Adipose tissue (tissue), 3 donors: ENCODE results near the gene PRSS27. TPM values are rescaled to one million over a fixed set of nuclear protein-coding genes. Genes with fewer than 3 reads are reported as not detected.
A peak's percentile ranks its signal among the peaks of the same experiment; 100 is the strongest.

Source experiments
- H3K27ac ChIP-seq: one replicate; pipeline ENCODE4 v1.5.1; 2013; ENCODE audit warnings: low read depth, low read length
- WGBS, 3 donors: extraction: QIAGEN DNeasy Blood & Tissue Kit; methylation state at CpG; one replicate each; pipeline ENCODE4 v1.1.7; 2013; 5-methylcytosine and 5-hydroxymethylcytosine counted together
- polyA plus RNA-seq, 3 donors: library from polyadenylated mRNA; stranded (reverse); fragments of 200-250 nt; gene quantifications; one replicate each; pipeline ENCODE4 v1.2.3, GENCODE V29; 2013
- donor health status: healthy with polysubstance abuse.
- donor health status: Bipolar disorder and iron deficiency.
- donor health status: healthy.

Gene PRSS27
- polyA plus RNA-seq, result 1 to 10 TPM in 2 of 3 donors, under 1 TPM in 1; 0.68 to 1.7 (median 1.3) TPM

GRCh38 chr16:2720064-2720457, at the start of gene PRSS27:
Gene PRSS27 (minus strand): TSS chr16:2720224. CDS start chr16:2720160, 64 bp downstream.
- H3K27ac ChIP-seq, result no peak within 1 kb of the TSS
- WGBS, 3 donors, result 82 to 88% (median 85%) methylated on average over 23 to 26 of the region's 26 CpGs

DNA sequence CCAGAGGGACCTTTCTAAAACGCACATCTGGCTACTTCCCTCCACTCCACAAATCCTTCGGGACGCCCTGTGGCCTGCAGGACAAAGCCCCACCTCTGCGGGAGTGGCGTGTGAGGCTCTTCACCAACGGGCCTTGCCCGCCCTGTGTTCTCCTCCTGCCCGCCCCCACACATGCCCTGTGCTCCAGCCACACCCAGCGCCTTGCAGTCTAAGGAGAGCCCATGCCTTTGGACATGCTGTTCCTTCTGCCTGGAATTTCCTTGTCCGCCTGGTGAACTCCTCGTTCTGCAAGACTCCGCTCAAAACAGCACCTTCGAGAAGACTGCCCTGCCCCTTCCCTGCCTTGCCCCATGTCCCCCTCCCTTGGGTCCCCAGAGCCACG, 49.6 kb upstream of the PRSS27 start:
- H3K27ac ChIP-seq, result no peak overlapping the region
- WGBS, 3 donors, result 62 to 76% (median 67%) methylated on average over 14 of the region's 14 CpGs

GRCh38 chr16:2769100-2769529, 49.1 kb upstream of the PRSS27 start:
- H3K27ac ChIP-seq, result no peak overlapping the region
- 76 to 80% (median 77%) methylated on average over 9 to 11 of the region's 11 CpGs for WGBS, 3 donors

GRCh38 chr16:2768403-2769089, 48.5 kb upstream of the PRSS27 start:
- WGBS, 3 donors, result 72 to 79% (median 77%) methylated on average over 16 to 17 of the region's 17 CpGs
- H3K27ac ChIP-seq, result no peak overlapping the region

GRCh38 chr16:2767891-2768290, 47.9 kb upstream of the PRSS27 start:
- 59 to 73% (median 64%) methylated on average over 14 of the region's 14 CpGs for WGBS, 3 donors
- H3K27ac ChIP-seq, result no peak overlapping the region

DNA sequence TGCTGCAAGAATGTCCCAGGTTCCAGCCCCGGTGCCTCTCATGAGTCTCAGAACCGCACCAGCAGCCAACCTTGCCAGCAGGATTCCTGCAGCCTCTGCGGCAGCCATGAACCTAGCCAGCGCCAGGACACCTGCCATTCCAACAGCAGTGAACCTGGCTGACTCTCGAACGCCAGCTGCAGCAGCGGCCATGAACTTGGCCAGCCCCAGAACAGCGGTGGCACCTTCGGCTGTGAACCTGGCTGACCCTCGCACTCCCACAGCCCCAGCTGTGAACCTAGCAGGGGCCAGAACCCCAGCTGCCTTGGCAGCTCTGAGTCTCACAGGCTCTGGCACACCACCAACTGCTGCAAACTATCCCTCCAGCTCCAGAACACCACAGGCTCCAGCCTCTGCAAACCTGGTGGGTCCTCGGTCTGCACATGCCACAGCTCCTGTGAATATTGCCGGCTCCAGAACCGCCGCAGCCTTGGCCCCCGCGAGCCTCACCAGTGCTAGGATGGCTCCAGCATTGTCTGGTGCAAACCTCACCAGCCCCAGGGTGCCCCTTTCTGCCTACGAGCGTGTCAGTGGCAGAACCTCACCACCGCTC, 47.2 kb upstream of the PRSS27 start:
- no peak overlapping the region for H3K27ac ChIP-seq
- 74 to 91% (median 90%) methylated on average over 19 of the region's 19 CpGs for WGBS, 3 donors

GRCh38 chr16:2766430-2767139, 46.6 kb upstream of the PRSS27 start:
- 95 to 97% (median 95%) methylated on average over 44 of the region's 44 CpGs for WGBS, 3 donors
- no peak overlapping the region for H3K27ac ChIP-seq

DNA sequence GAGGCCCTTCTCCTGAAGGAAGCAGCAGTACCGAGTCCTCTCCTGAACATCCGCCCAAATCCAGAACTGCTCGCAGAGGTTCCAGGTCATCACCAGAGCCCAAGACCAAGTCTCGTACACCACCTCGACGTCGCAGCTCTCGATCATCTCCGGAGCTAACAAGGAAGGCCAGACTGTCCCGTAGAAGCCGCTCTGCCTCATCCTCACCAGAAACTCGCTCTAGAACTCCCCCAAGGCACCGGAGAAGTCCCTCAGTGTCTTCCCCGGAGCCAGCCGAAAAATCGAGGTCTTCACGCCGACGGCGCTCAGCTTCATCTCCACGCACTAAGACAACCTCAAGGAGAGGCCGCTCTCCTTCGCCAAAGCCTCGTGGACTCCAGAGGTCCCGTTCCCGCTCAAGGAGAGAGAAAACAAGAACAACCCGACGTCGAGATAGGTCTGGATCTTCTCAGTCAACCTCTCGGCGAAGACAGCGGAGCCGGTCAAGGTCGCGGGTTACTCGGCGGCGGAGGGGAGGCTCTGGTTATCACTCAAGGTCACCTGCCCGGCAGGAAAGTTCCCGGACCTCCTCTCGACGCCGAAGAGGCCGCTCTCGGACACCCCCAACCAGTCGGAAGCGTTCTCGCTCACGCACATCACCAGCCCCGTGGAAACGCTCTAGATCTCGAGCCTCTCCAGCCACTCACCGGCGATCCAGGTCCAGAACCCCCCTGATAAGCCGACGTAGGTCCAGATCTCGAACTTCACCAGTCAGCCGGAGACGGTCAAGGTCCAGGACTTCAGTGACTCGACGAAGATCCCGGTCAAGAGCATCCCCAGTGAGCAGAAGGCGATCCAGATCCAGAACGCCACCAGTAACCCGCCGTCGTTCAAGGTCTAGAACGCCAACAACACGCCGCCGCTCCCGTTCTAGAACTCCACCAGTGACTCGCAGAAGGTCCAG, 45.7 kb upstream of the PRSS27 start:
- 95 to 98% (median 98%) methylated on average over 73 of the region's 73 CpGs for WGBS, 3 donors

DNA sequence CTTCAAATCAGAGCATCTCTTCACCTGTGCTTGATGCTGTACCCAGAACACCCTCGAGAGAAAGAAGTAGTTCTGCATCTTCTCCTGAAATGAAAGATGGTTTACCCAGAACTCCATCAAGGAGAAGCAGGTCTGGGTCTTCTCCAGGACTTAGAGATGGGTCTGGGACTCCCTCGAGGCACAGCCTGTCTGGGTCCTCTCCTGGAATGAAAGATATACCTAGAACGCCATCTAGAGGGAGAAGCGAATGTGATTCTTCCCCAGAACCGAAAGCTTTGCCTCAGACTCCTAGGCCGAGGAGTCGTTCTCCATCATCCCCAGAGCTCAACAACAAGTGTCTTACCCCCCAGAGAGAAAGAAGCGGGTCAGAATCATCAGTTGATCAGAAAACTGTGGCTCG, 44.7 kb upstream of the PRSS27 start:
- 87 to 98% (median 96%) methylated on average over 9 of the region's 9 CpGs for WGBS, 3 donors
- no peak overlapping the region for H3K27ac ChIP-seq

More for the DNA sequence above, 45.7 kb upstream of the PRSS27 start:
- H3K27ac ChIP-seq, result no peak overlapping the region

DNA sequence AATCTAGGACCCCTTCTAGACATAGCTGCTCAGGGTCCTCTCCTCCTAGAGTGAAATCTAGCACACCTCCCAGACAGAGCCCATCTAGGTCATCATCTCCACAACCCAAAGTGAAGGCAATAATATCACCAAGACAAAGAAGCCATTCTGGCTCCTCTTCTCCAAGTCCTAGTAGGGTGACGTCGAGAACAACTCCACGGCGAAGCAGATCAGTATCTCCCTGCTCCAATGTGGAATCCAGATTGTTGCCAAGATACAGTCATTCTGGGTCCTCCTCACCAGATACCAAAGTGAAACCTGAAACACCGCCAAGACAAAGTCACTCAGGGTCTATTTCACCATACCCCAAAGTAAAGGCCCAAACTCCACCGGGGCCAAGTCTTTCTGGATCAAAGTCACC, 43.1 kb upstream of the PRSS27 start:
- no peak overlapping the region for H3K27ac ChIP-seq
- 85 to 97% (median 92%) methylated on average over 6 of the region's 6 CpGs for WGBS, 3 donors

- 97 to 98% (median 98%) methylated on average over 13 of the region's 13 CpGs for WGBS, 3 donors
These were observed 42.7 kb upstream of the PRSS27 start for GRCh38 chr16:2762711-2763110.

GRCh38 chr16:2761886-2762583, 42.0 kb upstream of the PRSS27 start:
- 98 to 99% (median 98%) methylated on average over 42 of the region's 42 CpGs for WGBS, 3 donors
- no peak overlapping the region for H3K27ac ChIP-seq

More at GRCh38 chr16:2762711-2763110, 42.7 kb upstream of the PRSS27 start:
- no peak overlapping the region for H3K27ac ChIP-seq

DNA sequence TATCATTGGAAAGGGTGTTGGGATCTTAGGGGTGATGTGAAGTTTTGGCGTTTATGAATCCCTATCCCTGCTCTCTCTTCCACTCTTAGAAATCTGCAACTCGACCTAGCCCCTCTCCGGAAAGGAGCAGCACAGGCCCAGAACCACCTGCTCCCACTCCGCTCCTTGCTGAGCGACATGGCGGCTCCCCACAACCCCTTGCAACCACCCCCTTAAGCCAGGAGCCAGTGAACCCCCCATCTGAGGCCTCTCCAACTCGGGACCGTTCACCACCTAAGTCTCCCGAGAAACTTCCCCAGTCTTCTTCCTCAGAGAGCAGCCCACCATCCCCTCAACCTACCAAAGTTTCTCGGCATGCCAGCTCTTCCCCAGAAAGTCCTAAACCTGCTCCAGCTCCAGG, 41.4 kb upstream of the PRSS27 start:
- 93 to 99% (median 95%) methylated on average over 10 of the region's 10 CpGs for WGBS, 3 donors
- no peak overlapping the region for H3K27ac ChIP-seq

DNA sequence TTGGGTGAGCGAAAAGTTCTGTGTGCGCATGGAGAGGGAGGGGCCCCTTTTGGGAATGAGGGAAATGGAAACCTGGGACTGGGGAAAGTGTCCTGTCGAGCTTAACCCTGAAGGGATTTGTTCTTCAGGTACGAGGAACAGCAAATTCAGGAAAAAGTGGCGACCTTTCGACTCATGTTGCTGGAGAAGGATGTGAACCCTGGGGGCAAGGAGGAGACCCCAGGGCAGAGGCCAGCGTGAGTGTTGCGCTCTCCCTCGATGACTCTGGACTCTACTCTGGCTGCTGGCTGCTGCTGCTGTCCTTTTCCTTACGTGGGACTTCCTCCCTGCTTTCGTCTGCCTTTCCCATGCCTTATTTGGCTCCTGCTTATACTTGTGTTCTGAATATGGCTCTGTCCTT, 37.3 kb upstream of the PRSS27 start:
- peak overlapping the region; percentile 32 for H3K27ac ChIP-seq
- 72 to 82% (median 78%) methylated on average over 11 of the region's 11 CpGs for WGBS, 3 donors

DNA sequence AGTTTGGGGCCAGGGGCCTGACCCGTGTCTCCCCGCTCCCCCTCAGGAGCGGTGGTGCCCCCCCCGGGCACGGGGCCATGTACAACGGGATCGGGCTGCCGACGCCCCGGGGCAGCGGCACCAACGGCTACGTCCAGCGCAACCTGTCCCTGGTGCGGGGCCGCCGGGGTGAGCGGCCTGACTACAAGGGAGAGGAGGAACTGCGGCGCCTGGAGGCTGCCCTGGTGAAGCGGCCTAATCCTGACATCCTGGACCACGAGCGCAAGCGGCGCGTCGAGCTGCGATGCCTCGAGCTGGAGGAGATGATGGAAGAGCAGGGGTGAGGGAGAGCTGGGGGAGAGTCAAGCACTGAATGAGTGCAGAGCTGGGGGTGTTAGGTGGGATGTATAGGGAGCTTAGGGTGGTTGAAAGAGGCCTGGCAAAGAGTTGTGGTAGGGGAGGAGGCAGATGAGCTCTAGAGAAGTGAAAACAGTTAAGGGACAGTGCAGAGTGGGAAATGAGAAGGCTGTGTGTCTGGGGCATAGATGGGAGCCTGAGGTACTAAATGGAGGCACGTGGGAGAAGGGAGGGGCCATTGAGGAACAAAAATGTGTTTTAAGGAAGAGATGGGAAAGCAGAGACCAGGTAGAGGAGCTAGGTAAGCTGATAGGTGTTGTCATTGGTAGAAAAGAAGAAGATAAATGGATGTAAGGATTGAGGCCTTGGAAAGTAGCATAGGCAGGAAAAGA, 36.4 kb upstream of the PRSS27 start:
- WGBS, 3 donors, result 89 to 90% (median 89%) methylated on average over 28 to 30 of the region's 30 CpGs

DNA sequence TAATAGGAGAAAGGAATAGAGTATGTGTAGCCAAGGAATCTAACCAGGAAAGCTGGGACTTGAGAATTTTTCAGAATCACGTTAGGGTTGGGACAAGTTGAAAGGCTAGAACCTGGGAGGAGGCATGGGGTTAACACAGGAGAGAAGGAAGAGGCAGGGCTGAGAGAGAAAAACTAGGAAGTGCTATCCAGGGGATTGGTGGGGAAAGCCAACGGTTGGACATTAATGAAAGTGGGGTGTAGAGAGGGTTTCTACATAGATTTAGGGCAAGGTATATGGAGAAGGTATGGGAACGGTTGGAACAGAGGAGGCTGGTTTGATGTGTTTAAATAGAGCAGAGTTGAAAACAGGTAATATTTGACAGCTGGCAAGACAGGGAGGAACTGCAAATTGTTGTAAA, 35.1 kb upstream of the PRSS27 start:
- 13 to 25% (median 25%) methylated on average over 3 of the region's 3 CpGs for WGBS, 3 donors
- H3K27ac ChIP-seq, result no peak overlapping the region

More for the DNA sequence above, 36.4 kb upstream of the PRSS27 start:
- no peak overlapping the region for H3K27ac ChIP-seq

- WGBS, 3 donors, result 1 to 3% (median 1%) methylated on average over 7 of the region's 7 CpGs
These were observed 33.7 kb upstream of the PRSS27 start for GRCh38 chr16:2753733-2754020.

More at GRCh38 chr16:2753733-2754020, 33.7 kb upstream of the PRSS27 start:
- no peak overlapping the region for H3K27ac ChIP-seq
